Dedifferentiated amniotic fluid mesenchymal stem cell (primary cell): ENCODE data around the gene PRPF6.

Source experiments
- DNase-seq: peaks from one replicate; pipeline ENCODE4 v3.0.0-alpha.2; 2016; ENCODE audit errors: extremely low spot score

PRPF6 gene

DNA sequence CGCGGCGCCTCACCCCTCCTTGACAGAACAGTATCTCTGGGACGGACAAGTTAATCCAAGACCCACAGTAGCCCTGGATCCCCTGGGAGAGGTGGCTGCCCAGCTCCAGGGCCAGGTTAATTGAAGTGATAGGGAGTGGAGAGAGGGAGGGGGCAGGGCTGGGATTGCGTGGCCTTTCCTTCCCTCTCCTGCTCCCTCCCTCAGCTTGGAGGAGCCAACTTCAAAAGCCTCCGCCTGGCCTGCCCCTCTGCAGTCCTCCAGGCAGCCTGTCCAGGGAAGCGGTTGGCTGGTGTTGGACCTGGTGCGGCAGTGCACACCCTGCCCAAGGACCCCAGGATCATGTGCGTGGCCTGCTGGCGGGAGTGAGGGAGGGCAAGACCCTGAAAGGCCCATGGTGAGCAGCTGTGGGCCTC lies 55.0 kb downstream of the PRPF6 start, which contains the start of gene C20orf204:
Gene C20orf204 (plus strand): TSS at position 250 of the 413 bp plus-strand sequence. CDS start 142 bp downstream, at position 392.
- DNase-seq = no peak

DNA sequence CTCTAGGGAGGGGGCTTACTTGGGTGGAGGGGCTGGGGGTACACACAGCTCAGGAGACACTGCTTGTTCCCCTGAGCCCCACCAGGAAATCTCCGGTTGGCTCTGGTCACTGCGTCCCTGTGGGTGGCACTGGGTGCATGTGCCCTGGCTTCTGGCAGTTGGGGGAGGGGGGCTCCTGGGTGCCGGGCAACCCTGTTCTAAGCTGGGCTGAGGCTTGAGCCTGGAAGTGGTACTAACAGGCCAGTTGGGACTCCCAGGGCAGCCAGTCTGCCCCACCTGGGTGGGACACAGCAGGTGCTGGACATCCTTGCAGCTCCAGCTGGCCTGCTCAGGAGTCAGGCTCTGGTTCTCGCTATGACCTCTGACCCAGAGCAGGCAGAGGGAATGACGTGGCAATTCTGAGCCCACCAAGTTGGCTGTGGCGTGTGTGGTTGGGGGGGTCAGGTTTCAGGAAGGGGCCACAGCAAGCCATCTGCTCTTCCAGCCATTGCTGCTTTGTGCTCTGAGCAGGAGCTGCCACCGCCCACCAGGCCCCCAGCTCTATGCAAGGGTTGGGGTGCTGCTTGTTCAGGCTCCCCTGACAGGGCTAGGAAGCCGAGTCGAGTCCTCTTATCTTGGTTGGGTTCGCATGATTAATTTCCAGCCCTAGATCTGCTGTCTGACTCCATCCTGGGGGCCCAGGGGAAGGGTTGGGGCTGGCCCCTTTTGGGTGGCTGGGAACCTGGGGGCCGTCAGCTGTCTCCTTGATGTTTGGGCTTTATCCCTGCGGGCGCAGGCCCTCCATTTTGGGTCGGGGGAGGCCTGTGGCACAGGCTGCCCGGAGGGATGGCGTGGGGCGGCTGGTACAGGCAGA lies 55.6 kb downstream of the PRPF6 start:
- DNase-seq = no peak

DNA sequence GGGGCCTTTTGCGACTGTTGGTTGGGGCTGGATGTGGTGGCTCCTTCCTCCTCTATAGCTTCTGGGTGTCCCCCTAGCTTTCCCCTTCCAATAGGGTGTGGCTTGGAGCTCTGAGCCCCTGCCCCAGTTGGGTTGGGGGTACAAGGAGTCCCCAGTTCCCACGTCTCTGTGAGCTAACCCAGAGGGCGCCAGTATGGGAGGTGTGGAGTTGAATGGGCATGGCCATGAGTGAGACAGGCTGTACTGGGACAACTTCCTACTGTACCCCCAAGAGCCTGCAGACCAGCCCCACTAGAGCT lies 56.2 kb downstream of the PRPF6 start:
- no peak for DNase-seq

DNA sequence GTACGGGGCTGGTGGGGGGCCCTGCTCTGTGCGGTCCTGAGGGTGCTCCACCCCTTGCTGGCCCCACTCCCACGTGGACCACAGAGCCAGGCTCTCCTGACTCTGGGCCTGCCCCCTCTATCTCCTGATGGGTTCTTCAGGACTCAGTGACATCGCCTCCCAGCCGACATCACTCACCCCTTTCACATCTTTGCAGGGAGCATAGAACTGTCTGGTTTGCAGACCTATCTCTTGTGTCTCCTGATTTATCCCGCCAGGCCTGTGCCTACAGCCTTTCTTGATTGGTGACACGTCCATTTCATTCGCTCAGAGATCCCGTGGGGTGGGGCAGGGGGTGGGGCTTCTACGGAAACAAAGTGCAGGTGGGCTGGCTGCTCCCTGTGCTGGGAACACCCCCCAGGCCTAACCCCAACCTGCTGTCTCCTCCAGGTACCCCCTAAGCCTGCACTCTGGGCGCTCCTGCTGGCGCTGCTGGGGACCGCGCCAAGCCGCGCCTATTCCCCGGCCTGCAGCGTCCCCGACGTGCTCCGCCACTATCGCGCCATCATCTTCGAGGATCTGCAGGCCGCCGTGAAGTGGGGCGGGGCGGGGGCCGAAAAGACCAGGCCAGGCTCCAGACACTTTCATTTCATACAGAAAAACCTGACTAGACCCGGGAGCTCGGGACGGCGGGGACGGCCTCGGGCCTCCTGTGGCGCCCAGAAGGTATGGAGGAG lies 56.7 kb downstream of the PRPF6 start:
- DNase-seq = no peak

DNA sequence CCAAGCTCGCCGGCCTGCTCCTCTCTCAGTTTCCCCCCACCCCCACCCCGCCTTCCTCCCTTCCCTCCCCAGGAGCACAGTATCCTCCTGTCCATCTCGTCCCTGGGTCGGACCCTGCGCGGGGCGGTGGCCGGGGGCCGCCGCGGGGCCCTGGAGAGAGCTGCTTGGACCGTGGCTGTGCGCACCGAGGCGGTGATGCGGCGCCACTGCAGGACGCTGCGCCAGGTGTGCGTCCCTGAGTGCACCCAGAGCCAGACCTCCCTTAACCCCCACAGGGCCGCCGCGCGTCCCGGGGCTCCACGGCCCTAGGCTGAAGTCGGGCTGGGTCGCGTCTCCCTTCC lies 57.3 kb downstream of the PRPF6 start:
- DNase-seq = no peak

DNA sequence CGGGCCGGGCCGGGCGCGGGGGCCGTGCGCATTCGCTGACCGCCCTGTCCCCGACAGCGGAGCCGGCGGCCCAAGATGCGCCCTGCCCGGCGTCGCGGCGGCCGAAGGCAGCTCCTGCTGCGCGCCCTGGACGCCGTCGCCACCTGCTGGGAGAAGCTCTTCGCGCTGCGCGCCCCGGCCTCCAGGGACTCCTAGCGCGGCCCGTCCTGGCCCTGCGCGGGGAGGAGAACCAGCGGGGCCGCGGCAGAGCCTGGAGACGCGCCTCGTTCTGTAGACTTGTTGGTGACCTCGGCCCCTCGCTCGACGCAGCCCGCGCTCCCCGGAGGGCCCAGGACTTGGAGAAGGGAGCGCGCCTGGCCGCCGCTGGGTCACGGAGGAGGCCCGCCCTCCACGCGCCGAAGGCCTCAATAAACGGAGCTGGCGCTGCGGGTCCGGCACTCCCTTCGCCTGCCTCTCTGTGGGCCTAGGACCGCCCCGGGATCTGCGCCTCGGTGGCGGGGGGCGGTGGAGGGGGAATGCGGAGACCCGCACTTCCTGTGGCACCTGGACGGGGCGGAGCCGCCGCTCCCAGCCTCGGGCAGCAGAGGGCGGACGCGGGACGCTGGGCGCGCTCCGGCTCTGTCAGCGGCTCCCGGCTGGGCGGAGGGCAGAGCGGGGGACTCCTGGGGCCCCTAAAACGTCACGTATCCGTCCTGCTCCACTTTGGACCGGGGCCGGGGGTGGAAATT lies 57.8 kb downstream of the PRPF6 start:
- DNase-seq = no peak

DNA sequence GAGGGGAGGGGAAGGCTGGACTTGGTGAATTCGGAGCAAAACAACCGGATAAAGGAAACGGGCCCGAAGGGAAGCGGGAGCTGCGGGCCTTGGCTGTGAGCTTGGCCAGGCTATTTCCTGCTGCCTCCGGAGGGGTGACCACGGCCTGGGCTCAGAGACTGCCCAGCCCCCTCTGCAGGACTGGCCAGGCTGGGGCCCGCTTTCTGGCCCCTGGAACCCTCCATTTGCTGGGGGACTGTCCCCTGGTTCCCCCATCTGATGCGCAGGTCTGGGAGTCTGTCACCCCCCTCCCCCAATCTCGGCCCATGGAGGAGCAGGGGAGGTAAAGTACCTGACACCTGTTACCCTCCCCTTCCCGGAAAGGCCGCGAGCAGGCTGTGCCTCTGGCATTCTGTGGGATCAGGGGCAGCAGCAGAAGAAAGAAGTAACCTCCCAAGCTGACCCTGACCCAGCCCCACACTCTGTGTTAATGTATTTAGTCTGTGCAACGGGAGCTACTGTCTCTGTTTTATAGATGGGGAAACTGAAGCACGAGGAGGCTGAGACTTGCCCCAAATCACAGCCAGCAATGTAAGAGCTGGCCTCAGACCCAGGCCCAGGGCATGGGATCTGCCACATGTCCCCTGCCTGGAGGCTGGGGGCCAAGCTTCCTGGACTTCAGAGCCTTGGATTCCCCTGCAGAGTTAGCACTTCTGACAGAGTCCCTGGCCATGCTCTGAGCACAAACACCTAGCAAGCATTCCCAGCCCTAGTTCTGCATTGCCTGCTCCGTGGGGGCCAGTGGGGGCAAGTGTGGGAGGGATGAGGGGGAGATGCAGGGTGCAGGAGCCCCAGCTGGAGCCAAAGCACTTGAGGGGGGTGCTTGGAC lies 58.6 kb downstream of the PRPF6 start:
- DNase-seq = no peak

DNA sequence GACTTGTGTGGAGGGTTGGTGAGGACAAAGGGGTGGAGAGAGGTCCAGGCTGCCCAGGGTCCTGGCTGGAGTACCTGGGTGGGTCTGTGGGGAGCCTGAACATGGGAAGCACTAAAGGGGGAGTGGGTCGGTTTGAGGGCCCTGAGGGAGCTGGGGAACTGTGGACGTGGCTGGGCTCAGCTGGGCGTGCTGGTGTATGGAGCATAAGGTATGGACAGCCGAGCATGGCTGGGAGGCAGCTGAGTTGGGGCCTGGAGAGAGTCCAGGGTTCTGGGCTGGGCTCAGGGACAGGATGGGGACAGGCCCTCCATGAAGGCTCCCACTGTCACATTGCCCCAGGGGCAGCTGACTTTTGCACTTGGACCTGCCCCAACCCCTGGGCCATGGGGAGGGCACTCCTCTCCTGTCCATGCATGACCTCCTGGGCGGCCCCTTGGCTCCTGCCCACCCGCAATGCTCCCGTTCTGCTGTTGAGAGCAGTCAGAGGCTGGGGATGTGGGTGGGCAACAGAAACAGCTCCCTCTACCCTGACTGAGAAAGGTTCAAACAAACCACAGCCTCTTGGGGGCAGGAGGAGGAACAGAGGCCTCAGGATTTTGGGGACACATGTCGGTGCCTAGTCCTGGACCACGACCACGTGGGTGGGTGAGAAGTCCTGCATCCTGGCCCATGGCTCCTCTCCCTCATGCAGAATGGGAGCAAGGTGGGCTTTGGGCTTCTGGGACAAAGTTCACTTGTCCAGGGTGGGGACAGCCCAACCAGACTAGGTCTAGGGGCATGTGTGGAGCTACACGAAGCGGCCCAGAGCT lies 59.5 kb downstream of the PRPF6 start:
- no peak for DNase-seq

DNA sequence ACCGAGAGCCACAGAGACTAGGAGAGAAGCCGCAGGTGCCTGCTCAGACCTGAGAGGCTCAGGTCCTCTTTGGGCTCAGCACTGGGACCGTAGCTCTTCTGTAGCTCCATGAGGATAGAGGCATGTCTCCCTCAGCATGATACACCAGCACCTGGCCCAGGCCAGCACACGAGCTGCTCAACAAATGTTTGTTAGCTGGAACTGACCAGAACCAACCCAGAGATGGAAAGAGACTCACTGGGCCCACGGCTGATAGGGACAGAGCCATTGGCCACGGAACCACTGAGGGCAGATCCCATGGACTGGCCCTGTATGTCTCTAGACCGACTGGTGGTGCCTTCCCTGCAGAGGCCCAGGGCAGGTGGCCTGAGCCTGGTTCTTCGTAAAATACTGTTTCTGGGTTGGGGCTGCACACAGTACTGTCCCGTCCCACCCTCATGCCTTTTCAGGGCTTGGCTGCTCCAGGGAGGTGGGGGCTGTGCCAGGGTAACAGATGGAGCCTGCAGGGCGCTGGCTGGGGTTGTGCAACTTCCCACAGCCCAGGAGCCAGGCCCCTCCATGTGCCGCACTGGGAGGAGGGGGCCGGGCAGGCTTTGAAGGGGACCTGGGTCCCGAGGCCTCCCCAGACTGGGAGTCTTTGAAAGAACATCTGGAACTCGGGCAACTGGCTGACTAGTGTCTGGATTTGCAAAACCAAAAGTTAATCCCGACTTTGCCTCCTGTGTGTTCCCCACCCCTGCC lies 60.3 kb downstream of the PRPF6 start:
- DNase-seq = no peak

DNA sequence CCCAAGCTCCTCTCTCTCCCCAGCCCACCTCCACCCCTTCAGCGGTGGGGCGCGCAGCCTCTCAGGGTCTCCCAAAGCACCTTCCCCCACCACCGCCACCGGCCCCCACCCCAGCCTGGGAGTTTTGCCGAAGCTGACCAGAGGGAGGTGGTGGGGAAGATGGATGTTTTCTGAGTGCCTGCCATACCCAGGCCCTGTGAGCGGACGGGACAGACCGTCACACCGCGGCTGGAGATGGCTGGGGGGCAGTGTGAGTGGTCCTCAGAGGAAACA lies 60.8 kb downstream of the PRPF6 start:
- DNase-seq = no peak

DNA sequence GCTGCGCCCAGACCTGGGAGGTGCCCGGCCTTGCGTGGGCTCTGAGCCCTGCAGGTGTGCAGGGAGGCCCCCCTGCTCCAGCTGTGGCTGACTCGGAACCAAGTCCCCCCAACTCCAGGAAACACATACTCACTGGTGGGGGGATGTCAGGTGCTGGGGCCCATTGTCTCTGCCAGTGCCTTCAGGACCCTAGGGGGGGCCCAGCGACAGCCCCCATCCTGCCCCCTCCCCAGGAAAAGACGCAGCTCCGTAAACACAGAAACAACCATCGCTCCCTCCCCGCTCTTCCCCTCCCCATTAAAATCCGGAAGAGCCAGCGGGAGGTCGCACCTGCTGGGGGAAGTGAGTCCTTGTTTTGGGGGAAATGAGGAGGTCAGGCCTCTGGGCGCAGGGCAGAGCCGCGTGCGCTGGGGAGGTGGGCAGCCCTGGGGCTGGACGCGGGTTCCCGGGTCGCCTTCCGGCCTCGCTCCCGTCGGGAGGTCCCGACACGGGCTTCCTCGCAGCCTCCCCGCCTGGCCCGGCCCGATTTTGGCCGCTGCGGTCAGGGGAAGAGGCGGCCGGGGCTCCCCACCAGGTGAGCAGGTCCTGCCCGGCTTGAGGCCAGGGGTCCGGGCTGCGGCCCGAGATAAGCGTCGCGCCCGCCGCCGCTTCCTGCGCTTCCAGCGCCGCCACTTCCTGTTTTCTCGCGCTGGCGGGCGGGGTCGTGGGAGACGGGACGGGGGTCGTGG lies 61.3 kb downstream of the PRPF6 start:
- no peak for DNase-seq

DNA sequence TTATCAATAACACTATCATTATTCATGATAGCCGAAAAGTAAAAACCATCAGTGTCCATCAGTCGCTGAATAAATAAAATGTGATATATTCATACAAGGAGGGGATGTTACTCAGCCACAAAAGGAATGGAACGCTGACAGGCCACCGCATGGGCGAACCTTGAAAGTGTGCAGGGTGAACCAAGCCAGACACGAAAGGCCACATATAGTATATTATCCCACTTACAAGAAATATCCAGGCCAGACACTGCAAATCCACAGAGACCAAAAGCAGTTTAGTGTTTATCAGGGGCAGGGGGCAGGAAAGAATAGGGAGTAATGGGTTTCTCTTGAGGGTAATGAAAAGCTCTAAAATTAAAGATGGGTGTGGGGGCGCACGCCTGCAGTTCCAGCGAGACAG lies 62.8 kb downstream of the PRPF6 start:
- DNase-seq = no peak

DNA sequence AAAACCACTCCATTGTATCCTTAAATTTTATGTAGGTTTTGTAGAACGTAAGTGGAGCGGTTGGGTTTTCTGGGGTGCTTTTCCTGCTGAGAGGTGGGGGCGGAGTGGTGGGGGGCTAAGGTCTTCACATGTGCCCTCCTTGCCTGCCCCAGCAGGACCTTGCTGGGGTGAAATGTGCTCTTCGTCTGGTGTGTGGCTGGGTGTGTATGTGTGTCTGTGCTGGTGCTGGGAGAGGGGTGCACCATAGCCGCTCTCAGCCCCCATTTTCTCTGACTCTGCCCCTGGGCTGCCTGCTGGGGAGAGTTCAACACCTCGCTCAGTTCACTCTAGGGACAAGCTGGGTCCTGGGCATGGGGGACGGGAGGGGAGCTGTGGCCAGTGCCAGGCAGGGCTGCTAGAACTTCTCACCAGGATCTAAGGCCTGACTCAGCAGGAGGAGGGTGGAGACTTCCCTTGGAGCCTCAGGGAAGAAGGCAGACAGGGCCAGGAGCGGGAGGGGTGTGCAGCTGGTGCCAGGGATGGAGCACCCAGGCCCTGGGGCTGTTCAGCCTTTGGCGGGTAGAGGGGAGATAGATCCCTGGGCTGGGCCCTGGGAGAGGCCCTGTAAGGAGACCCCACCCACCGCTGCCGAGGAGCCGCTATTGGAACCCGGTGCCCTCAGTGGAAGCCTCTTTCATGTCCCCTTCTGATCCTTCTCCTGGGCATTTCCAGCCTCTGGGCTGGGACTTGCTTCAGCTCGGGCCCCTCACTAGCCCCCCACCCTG lies 63.7 kb downstream of the PRPF6 start:
- peak; percentile 77 for DNase-seq

DNA sequence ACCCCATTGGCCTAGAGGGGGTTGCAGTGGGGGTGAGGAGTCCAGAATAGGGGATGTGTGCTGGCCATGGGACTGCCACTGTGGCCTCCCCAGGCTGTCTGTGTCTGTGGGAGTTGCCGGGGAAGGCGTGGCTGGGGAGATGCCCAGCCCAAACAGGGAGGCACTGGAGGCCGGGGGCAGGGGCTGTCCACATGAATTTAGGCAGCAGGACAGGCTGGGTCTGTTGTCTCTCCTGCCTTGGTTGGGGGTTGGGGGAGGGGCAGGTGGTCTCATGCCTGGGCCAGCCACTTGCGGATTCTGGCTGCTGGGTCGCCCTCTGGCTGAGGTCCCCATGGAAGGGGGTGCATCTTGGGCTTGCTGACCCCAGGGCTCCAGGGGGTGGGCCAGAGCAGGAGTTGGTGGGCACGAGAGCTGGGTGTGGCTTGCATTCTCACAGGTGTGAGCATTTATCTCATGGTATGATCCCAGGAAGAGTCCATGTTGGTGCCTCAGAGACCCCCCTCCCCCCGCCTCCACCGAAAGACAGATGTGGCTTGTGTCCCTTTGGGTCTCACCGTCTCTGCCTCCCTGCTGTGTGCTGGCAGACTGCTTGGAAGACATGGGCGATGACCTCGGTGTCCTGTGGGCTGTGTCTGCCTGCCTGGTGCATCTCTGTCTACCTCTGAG lies 64.5 kb downstream of the PRPF6 start:
- DNase-seq = no peak

DNA sequence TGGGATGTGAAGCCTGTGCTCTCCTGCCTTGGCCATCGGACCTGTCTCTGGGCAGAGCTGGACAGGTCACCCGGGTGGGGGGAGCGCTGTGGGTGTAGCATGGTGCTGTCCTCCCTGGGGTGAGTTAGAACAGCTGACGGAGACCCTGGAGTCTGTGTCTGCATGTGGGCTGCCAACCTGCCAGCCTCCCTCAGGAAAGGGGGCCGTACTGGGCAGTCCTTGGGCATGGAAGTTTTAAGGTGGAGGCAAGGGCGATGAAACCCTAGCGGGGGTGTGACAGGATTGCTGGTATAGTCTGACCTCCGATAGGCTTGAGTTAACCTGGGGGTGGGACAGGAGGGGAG lies 66.1 kb downstream of the PRPF6 start:
- DNase-seq = no peak

DNA sequence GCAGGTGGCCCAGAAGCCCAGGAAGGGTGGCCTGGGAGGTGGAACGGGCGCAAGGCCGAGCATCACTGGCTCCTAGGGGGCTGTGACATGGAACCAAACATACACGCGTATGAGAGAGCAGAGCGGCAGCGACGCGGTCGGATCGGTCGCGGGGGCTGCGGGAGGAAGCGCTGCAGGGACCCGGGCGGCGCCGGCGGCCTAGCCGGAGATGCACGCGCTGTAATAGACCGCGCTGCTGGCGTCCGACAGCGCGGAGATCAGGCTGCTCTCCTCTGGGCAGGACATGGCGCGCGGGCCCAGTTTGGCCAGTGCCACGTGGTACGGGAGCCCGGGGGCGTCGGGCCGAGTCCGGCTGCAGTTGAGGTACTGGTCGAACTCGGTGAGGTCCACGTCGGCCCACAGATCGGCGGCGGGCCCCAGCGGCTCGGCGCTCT lies 67.1 kb downstream of the PRPF6 start:
- no peak for DNase-seq

DNA sequence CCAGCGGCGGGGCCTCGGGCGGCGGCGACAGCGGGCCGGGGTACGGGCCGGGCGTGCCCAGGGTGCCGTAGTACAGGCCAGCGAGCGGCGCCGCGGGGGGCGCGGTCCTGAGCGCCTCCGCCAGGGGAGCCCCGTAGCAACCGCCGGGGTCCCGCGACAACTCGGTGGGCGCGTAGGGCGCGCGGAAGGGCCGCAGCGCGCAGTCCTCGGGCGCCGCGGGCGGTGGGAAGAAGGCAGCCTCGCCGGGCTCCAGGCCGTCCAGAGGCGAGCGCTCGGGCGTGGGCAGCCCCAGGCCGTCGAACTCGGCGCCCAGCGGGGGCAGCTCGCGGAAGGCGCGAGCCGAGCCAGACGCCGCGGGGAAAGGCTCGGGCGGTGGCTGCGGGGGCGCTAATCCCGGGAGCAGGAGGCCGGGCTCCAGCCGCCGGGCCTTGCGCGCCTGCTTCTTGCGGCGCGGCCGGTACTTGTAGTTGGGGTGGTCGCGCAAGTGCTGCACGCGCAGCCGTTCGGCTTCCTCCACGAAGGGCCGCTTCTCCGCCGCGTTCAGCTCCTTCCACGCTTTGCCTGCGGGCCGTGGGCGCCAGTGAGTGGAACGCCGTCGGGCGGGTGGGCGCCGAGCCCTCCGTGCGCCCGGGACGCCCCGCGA lies 67.6 kb downstream of the PRPF6 start:
- no peak for DNase-seq
